GM12878 (cell line): Measurements from ENCODE around the gene SPHK2.

Source experiments
- CEBPB ChIP-seq, 2 experiments: fragments of 150-350 bp in 1 of 2; IDR thresholded peaks; 2 replicates each; pipeline ENCODE4 v1.6.1; 2012 to 2014; ENCODE audit warnings: low read depth in 2 of 2, low read length in 2 of 2, borderline replicate concordance in 1 of 2, inconsistent platforms in 1 of 2
- CTCF ChIP-seq, 3 experiments: IDR thresholded peaks in 2 of 3; conservative IDR thresholded peaks in 1 of 3; 2 replicates each; pipeline ENCODE4 v1.5.1; 2011; ENCODE audit warnings: low read depth in 3 of 3, low read length in 3 of 3, mild to moderate bottlenecking in 3 of 3, control low read depth in 2 of 3, moderate library complexity in 2 of 3, inconsistent platforms in 1 of 3, mixed read lengths in 1 of 3; ENCODE audit not compliant: control insufficient read depth in 2 of 3, insufficient read depth in 1 of 3; ENCODE audit errors: extremely low read depth in 1 of 3
- EP300 ChIP-seq, 2 experiments: fragments of 150-350 bp in 1 of 2; IDR thresholded peaks; 2 replicates each; pipeline ENCODE4 v1.6.1; 2011 to 2012; ENCODE audit warnings: low read depth in 2 of 2, low read length in 2 of 2, borderline replicate concordance in 1 of 2, improper control_type of control experiment in 1 of 2, inconsistent platforms in 1 of 2; ENCODE audit not compliant: control insufficient read depth in 1 of 2
- GABPA ChIP-seq: IDR thresholded peaks from 2 replicates; pipeline ENCODE4 v1.6.1; 2014; ENCODE audit warnings: antibody characterized with exemption, low read depth, mild to moderate bottlenecking, inconsistent platforms
- HDAC2 ChIP-seq: fragments of 200-600 bp; sonication (generic); IDR thresholded peaks from 2 replicates; pipeline ENCODE4 v1.6.1; 2017
- JUNB ChIP-seq: IDR thresholded peaks from 2 replicates; pipeline ENCODE4 v1.6.1; 2016; ENCODE audit warnings: antibody characterized with exemption, mild to moderate bottlenecking
- NFIC ChIP-seq: IDR thresholded peaks from 2 replicates; pipeline ENCODE4 v1.6.1; 2012; ENCODE audit warnings: low read depth, mild to moderate bottlenecking, inconsistent platforms, low read length, moderate library complexity
- POLR2A ChIP-seq: IDR thresholded peaks from 2 replicates; pipeline ENCODE4 v1.6.1; 2011; ENCODE audit warnings: low read depth, mild to moderate bottlenecking, low read length
- POLR2AphosphoS5 ChIP-seq: IDR thresholded peaks from 2 replicates; pipeline ENCODE4 v1.6.1; 2011; ENCODE audit warnings: mild to moderate bottlenecking, low read length, inconsistent platforms
- SPI1 ChIP-seq: IDR thresholded peaks from 2 replicates; pipeline ENCODE4 v1.6.1; 2011; ENCODE audit warnings: low read depth, mild to moderate bottlenecking, low read length, moderate library complexity, borderline replicate concordance; ENCODE audit not compliant: insufficient read depth
- TAF1 ChIP-seq: IDR thresholded peaks from 2 replicates; pipeline ENCODE4 v1.6.1; 2011; ENCODE audit warnings: mild to moderate bottlenecking, low read depth, low read length, borderline replicate concordance
- USF2 ChIP-seq: IDR thresholded peaks from 2 replicates; pipeline ENCODE4 v1.6.1; 2011; ENCODE audit warnings: low read depth, low read length, improper control_type of control experiment, borderline replicate concordance
- ZZZ3 ChIP-seq: IDR thresholded peaks from 2 replicates; pipeline ENCODE4 v1.6.1; 2011; ENCODE audit warnings: low read depth; ENCODE audit not compliant: control insufficient read depth, insufficient read length
- TF ChIP-seq, protein P1 (sequence below): IDR thresholded peaks from 2 replicates; pipeline ENCODE4 v1.6.1; 2012; ENCODE audit warnings: low read depth, low read length, improper control_type of control experiment

DNA sequence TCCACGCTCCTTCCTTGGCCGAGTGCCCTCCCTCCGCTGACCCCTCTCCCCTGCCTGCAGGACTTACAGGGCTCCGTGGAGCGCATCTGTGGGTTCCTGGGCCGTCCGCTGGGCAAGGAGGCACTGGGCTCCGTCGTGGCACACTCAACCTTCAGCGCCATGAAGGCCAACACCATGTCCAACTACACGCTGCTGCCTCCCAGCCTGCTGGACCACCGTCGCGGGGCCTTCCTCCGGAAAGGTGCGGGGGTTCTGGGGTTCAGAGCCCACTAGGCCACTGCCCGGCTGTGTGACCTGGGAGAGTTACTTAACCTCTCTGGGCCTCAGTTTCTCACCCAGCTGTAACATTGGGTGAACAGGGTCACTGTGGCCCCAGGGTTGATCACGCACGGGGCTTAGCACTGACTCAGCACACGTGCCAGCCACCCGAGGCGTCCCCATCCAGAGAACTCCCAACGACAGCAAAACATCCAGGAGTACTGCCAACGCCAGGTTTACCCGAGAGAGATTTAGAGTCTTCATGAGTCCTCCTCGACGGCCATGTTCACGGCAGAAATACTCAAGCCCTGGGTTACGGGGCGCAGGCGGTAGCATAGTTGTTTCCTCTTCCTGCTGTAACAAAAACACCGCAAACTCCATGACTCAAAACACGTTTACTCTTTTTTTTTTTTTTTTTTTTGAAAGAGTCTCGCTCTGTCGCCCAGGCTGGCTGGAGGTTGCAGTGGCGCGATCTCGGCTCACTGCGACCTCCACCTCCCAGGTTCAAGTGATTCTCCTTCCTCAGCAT lies 22.4 kb upstream of the SPHK2 start:
- TF ChIP-seq TAF1, result peak; percentile 49; the same call in 1 of the 2 replicates
- no peak for TF ChIP-seq SPI1
- TF ChIP-seq HDAC2, result no peak
- TF ChIP-seq ZZZ3, result no peak
- TF ChIP-seq CTCF (IDR thresholded peaks at IDR 0.05 in 2 of 3, conservative IDR thresholded peaks at IDR 0.05 in 1 of 3; ENCODE audit: control insufficient read depth in 2 of 3, extremely low read depth in 1 of 3, insufficient read depth in 1 of 3, low read depth in 3 of 3, low read length in 3 of 3), result no peak
- TF ChIP-seq EP300 (IDR thresholded peaks at IDR 0.05; ENCODE audit: borderline replicate concordance in 1 of 2, control insufficient read depth in 1 of 2, low read depth in 2 of 2, low read length in 2 of 2), result no peak
- TF ChIP-seq GABPA, result no peak
- TF ChIP-seq USF2, result no peak
- no peak for TF ChIP-seq POLR2AphosphoS5
- TF ChIP-seq, protein P1, sequence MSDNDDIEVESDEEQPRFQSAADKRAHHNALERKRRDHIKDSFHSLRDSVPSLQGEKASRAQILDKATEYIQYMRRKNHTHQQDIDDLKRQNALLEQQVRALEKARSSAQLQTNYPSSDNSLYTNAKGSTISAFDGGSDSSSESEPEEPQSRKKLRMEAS, result no peak
- peak; percentile 72 for TF ChIP-seq JUNB
- peak; percentile 48 for TF ChIP-seq POLR2A
- TF ChIP-seq CEBPB (IDR thresholded peaks at IDR 0.05; ENCODE audit: borderline replicate concordance in 1 of 2, low read depth in 2 of 2, low read length in 2 of 2), result no peak
- TF ChIP-seq NFIC, result no peak
